Measurements from ENCODE around the gene PAQR5. TPM values are rescaled to one million over a fixed set of nuclear protein-coding genes. Genes with fewer than 3 reads are reported as not detected.

Gene PAQR5
- total RNA-seq (ENCODE audit: unreplicated experiment), result 0.15 TPM
- long read RNA-seq, result 0 reads

GRCh38 chr15:69298697-69299441 lies at the start of gene PAQR5:
TSS of gene PAQR5 (plus strand) at chr15:69298912. CDS start at chr15:69360081, 61,169 bp downstream.
- H3K4me1 Mint-ChIP-seq (ENCODE audit: unreplicated experiment), result no peaks in the 10 kb centered on the region
- no peak within 1 kb of the TSS for H3K27ac Mint-ChIP-seq (ENCODE audit: unreplicated experiment)
- no peaks in the 10 kb centered on the region for H3K9me3 Mint-ChIP-seq (ENCODE audit: unreplicated experiment)
- H3K27me3 Mint-ChIP-seq (ENCODE audit: unreplicated experiment), result peaks cover 15% of the 10 kb centered on the region
- DNase-seq (ENCODE audit: low spot score), result peak; percentile 14
- H3K4me3 Mint-ChIP-seq (ENCODE audit: unreplicated experiment), result peak within 1 kb of the TSS; percentile 62
- no peak for TF ChIP-seq CTCF (IDR thresholded peaks at IDR 0.05; ENCODE audit: unreplicated experiment)
- no peaks in the 10 kb centered on the region for H3K36me3 Mint-ChIP-seq (ENCODE audit: low read depth, unreplicated experiment)

GRCh38 chr15:69253156-69253555 lies 45.6 kb upstream of the PAQR5 start:
- no peak for DNase-seq (ENCODE audit: low spot score)
- no peak for TF ChIP-seq CTCF (IDR thresholded peaks at IDR 0.05; ENCODE audit: unreplicated experiment)
- Mint-ChIP-seq H3K36me3 (ENCODE audit: low read depth, unreplicated experiment) (no peaks in the 10 kb centered on the region), H3K4me3 (ENCODE audit: unreplicated experiment) (no peak overlapping the region), H3K9me3 (ENCODE audit: unreplicated experiment) (no peaks in the 10 kb centered on the region), H3K27ac (ENCODE audit: unreplicated experiment) (no peak overlapping the region), H3K4me1 (ENCODE audit: unreplicated experiment) (peaks cover 4% of the 10 kb centered on the region), H3K27me3 (ENCODE audit: unreplicated experiment) (no peaks in the 10 kb centered on the region)

- no peak for DNase-seq (ENCODE audit: low spot score)
- H3K36me3 Mint-ChIP-seq (ENCODE audit: low read depth, unreplicated experiment), result no peaks in the 10 kb centered on the region
- no peaks in the 10 kb centered on the region for H3K9me3 Mint-ChIP-seq (ENCODE audit: unreplicated experiment)
- no peak overlapping the region for H3K4me3 Mint-ChIP-seq (ENCODE audit: unreplicated experiment)
- peak; percentile 30 for TF ChIP-seq CTCF (IDR thresholded peaks at IDR 0.05; ENCODE audit: unreplicated experiment)
- H3K4me1 Mint-ChIP-seq (ENCODE audit: unreplicated experiment), result no peaks in the 10 kb centered on the region
- H3K27ac Mint-ChIP-seq (ENCODE audit: unreplicated experiment), result no peak overlapping the region
- no peaks in the 10 kb centered on the region for H3K27me3 Mint-ChIP-seq (ENCODE audit: unreplicated experiment)
Measured at GRCh38 chr15:69265347-69265955, 33.3 kb upstream of the PAQR5 start.

- no peak overlapping the region for H3K4me3 Mint-ChIP-seq (ENCODE audit: unreplicated experiment)
Measured at GRCh38 chr15:69271217-69271616, 27.5 kb upstream of the PAQR5 start.

More at GRCh38 chr15:69271217-69271616, 27.5 kb upstream of the PAQR5 start:
- DNase-seq (ENCODE audit: low spot score), result no peak
- Mint-ChIP-seq H3K27me3 (ENCODE audit: unreplicated experiment) (no peaks in the 10 kb centered on the region), H3K27ac (ENCODE audit: unreplicated experiment) (no peak overlapping the region), H3K4me1 (ENCODE audit: unreplicated experiment) (peaks cover 8% of the 10 kb centered on the region), H3K36me3 (ENCODE audit: low read depth, unreplicated experiment) (no peaks in the 10 kb centered on the region), H3K9me3 (ENCODE audit: unreplicated experiment) (no peaks in the 10 kb centered on the region)
- TF ChIP-seq CTCF (IDR thresholded peaks at IDR 0.05; ENCODE audit: unreplicated experiment), result no peak

Data from endothelial cell (in vitro differentiated cells).